ENCODE measurements around the gene TRIM46. TPM values are rescaled to one million over a fixed set of nuclear protein-coding genes. Genes with fewer than 3 reads are reported as not detected.
A peak's percentile ranks its signal among the peaks of the same experiment; 100 is the strongest.

TRIM46 gene
- total and polyA plus RNA-seq, 9 of the 15 experiments (the other 6 are each of a cell fraction or from before 2014, with no cell fraction given), result 0.05 to 0.60 (median 0.16) TPM; not detected in 3

GRCh38 chr1:155137154-155137949 lies 36.3 kb upstream of the TRIM46 start:
- intact Hi-C loops (cut with micrococcal nuclease), result no loop called here
- H3K4me1 ChIP-seq (replicated peaks in 1 of 2; ENCODE audit: control insufficient read depth in 2 of 2, insufficient read depth in 2 of 2, low read length in 2 of 2), result peaks cover 41 to 67% of the 10 kb centered on the region in 2 experiments
- TF ChIP-seq LEF1 (IDR thresholded peaks at IDR 0.05) (0 out of 2 replicates have a peak, but pooled peaks have one; percentile 39), DPF2 (IDR thresholded peaks at IDR 0.05) (peak; percentile 85), NCOR1 (IDR thresholded peaks at IDR 0.05) (peak; percentile 73), GATA2 (CRISPR knock-in tag; IDR thresholded peaks at IDR 0.05) (peak; percentile 71), KDM5B (IDR thresholded peaks at IDR 0.05; ENCODE audit: insufficient replicate concordance, low read depth, low read length) (peak; percentile 48), SMARCA4 (IDR thresholded peaks at IDR 0.05) (peak; percentile 73), ARID1B (IDR thresholded peaks at IDR 0.05) (peak; percentile 88), MTA1 (IDR thresholded peaks at IDR 0.05; ENCODE audit: borderline replicate concordance) (0 out of 2 replicates have a peak, but pooled peaks have one; percentile 20), CTBP1 (IDR thresholded peaks at IDR 0.05; ENCODE audit: borderline replicate concordance) (peak; percentile 80), EP300 (IDR thresholded peaks at IDR 0.05; ENCODE audit: low read length) (peak; percentile 53; the same call in 1 of the 2 replicates), NEUROD1 (IDR thresholded peaks at IDR 0.05; ENCODE audit: borderline replicate concordance, low read depth, low read length, partially characterized antibody) (peak; percentile 30), TCF3 (CRISPR knock-in tag; IDR thresholded peaks at IDR 0.05) (peak; percentile 83), STAT5A (IDR thresholded peaks at IDR 0.05; ENCODE audit: borderline replicate concordance, low read length) (peak; percentile 48; the same call in 1 of the 2 replicates), JUND (IDR thresholded peaks at IDR 0.05; ENCODE audit: borderline replicate concordance, low read depth, low read length) (peak; percentile 36; the same call in 1 of the 2 replicates), JUND (tag; IDR thresholded peaks at IDR 0.05; ENCODE audit: borderline replicate concordance, low read depth, low read length) (no peak), KAT7 (CRISPR knock-in tag; IDR thresholded peaks at IDR 0.05; ENCODE audit: borderline replicate concordance) (peak; percentile 54; the same call in 1 of the 2 replicates), ZNF740 (CRISPR knock-in tag; IDR thresholded peaks at IDR 0.05) (0 out of 2 replicates have a peak, but pooled peaks have one; percentile 63), ZNF740 (tag; IDR thresholded peaks at IDR 0.05) (0 out of 4 replicates have a peak, but pooled peaks of 1 of the 2 experiments have one; percentile 31)
- TF ChIP-seq, protein P1, sequence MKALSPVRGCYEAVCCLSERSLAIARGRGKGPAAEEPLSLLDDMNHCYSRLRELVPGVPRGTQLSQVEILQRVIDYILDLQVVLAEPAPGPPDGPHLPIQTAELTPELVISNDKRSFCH (CRISPR knock-in tag; IDR thresholded peaks at IDR 0.05), result no peak
- TF ChIP-seq, protein P1 (tag; IDR thresholded peaks at IDR 0.05), result 0 out of 2 replicates have a peak, but pooled peaks have one; percentile 21
- TF ChIP-seq, protein P2, sequence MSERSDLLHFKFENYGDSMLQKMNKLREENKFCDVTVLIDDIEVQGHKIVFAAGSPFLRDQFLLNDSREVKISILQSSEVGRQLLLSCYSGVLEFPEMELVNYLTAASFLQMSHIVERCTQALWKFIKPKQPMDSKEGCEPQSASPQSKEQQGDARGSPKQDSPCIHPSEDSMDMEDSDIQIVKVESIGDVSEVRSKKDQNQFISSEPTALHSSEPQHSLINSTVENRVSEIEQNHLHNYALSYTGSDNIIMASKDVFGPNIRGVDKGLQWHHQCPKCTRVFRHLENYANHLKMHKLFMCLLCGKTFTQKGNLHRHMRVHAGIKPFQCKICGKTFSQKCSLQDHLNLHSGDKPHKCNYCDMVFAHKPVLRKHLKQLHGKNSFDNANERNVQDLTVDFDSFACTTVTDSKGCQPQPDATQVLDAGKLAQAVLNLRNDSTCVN (CRISPR knock-in tag; IDR thresholded peaks at IDR 0.05), result 0 out of 2 replicates have a peak, but pooled peaks have one; percentile 36

More at GRCh38 chr1:155137154-155137949, 36.3 kb upstream of the TRIM46 start:
- DNase-seq (ENCODE audit: extremely low read depth in 1 of 4, low spot score in 3 of 4) (peak; percentile 56 to 86 (median 70)), ATAC-seq (peak; percentile 29), FAIRE-seq (peak; percentile 92)
- no TSS peak for BruUV-seq (replicated peaks)
- 4% methylated on average over 6 of the region's 6 CpGs for WGBS (ENCODE audit: insufficient coverage, low coverage, missing lambda C conversion rate)
- Histone ChIP-seq H3K4me2 (ENCODE audit: insufficient read depth, low read length) (peak overlapping the region; percentile 84), H3K9me1 (ENCODE audit: control insufficient read depth, insufficient read depth, low read length) (no peaks in the 10 kb centered on the region), H3K27me3 (ENCODE audit: control insufficient read depth in 2 of 2, insufficient read depth in 2 of 2, low read length in 2 of 2) (no peaks in the 10 kb centered on the region), H4K20me1 (replicated peaks; ENCODE audit: control insufficient read depth, insufficient read depth, low read length) (no peaks in the 10 kb centered on the region), H3K36me3 (ENCODE audit: control insufficient read depth, insufficient read depth, low read length) (peaks cover 39% of the 10 kb centered on the region), H3K27ac (ENCODE audit: extremely low read depth, low read depth, low read length) (peak overlapping the region; percentile 70), H3K4me3 (peak overlapping the region; percentile 82; the same call in 1 of the 2 replicates), H3K9ac (ENCODE audit: insufficient read depth in 1 of 2, low read depth in 2 of 2, low read length in 2 of 2) (peak overlapping the region; percentile 85 to 91), H2AFZ (ENCODE audit: low read depth, low read length) (no peak overlapping the region), H3K9me3 (replicated peaks; ENCODE audit: control insufficient read depth, insufficient read depth, low read depth, low read length) (peaks cover 7% of the 10 kb centered on the region; the same call in 1 of the 2 replicates), H3K79me2 (ENCODE audit: control insufficient read depth, insufficient read depth, low read length) (peaks cover 51% of the 10 kb centered on the region)
- in situ Hi-C loops (cut with MboI), result no loop called here
- ChIA-PET POLR2A (interaction anchor here (0.6 to 1.9 kb wide), 12 partner anchors 9 to 574 kb away, joined by 3 to 5 read pairs (median 3); partner anchors contain the start of gene EFNA1), CTCF (ENCODE audit: low intra/inter-chr PET ratio) (no interaction called here)
